ENCODE data around the gene ST6GALNAC6. TPM values are rescaled to one million over a fixed set of nuclear protein-coding genes. Genes with fewer than 3 reads are reported as not detected.

The ST6GALNAC6 gene
- total and polyA plus RNA-seq, 2 of the 8 experiments (the other 6 are each of a cell fraction or from before 2014, with no cell fraction given): 43.7 to 64.4 TPM

- TF ChIP-seq ASH2L (IDR thresholded peaks at IDR 0.05; ENCODE audit: low read length) (peak; percentile 29), JUND (IDR thresholded peaks at IDR 0.05; ENCODE audit: low read length) (no peak), POLR2A (IDR thresholded peaks at IDR 0.05; ENCODE audit: control extremely low read depth in 1 of 2, low read depth in 2 of 2, low read length in 2 of 2) (peak in 1 of 2 experiments; percentile 39; a peak in 2 of 3 replicates), HDAC6 (IDR thresholded peaks at IDR 0.05; ENCODE audit: low read depth, low read length) (no peak), USF2 (IDR thresholded peaks at IDR 0.05; ENCODE audit: low read length) (no peak), SUZ12 (IDR thresholded peaks at IDR 0.05; ENCODE audit: low read length) (no peak), TAF1 (IDR thresholded peaks at IDR 0.05; ENCODE audit: low read depth, low read length) (no peak), TAF7 (optimal IDR thresholded peaks at IDR 0.05; ENCODE audit: borderline replicate concordance, low read depth, low read length) (peak; percentile 21), HDAC2 (IDR thresholded peaks at IDR 0.05; ENCODE audit: borderline replicate concordance in 1 of 2, low read depth in 2 of 2, low read length in 2 of 2) (no peak), CREB1 (IDR thresholded peaks at IDR 0.05) (no peak; the same call in 1 of the 2 replicates), CHD2 (IDR thresholded peaks at IDR 0.05; ENCODE audit: low read length) (no peak; the same call in 1 of the 2 replicates), CHD1 (IDR thresholded peaks at IDR 0.05; ENCODE audit: low read depth, low read length) (no peak), RNF2 (IDR thresholded peaks at IDR 0.05; ENCODE audit: borderline replicate concordance, low read depth, low read length, missing control alignments, poor library complexity, severe bottlenecking) (no peak), CBX8 (IDR thresholded peaks at IDR 0.05; ENCODE audit: borderline replicate concordance, low read depth, low read length) (no peak), RFX5 (IDR thresholded peaks at IDR 0.05; ENCODE audit: borderline replicate concordance, low read depth, low read length) (no peak), GABPA (IDR thresholded peaks at IDR 0.05; ENCODE audit: borderline replicate concordance, insufficient read depth, low read length) (0 out of 2 replicates have a peak, but pooled peaks have one; percentile 5), EP300 (IDR thresholded peaks at IDR 0.05; ENCODE audit: borderline replicate concordance in 1 of 2, low read depth in 2 of 2, low read length in 2 of 2) (0 out of 3 replicates have a peak, but pooled peaks of 1 of the 2 experiments have one; percentile 9), EZH2 (IDR thresholded peaks at IDR 0.05; ENCODE audit: low read depth, low read length, severe bottlenecking) (no peak), GTF2F1 (IDR thresholded peaks at IDR 0.05; ENCODE audit: borderline replicate concordance, low read depth, low read length) (no peak), ATF2 (IDR thresholded peaks at IDR 0.05; ENCODE audit: low read length) (peak; percentile 96)
Observed at GRCh38 chr9:127930231-127931091, 31.1 kb upstream of the ST6GALNAC6 start, which contains the start of gene PIP5KL1 (continued).
